Kidney (tissue), 14 donors: ENCODE measurements around the gene DYNLL2. TPM values are rescaled to one million over a fixed set of nuclear protein-coding genes. Genes with fewer than 3 reads are reported as not detected.
"Not testable (repeated sequence)": the region's sequence is repeated elsewhere in the genome, so short reads cannot be mapped to it uniquely, and the experiment has no call there.

ENCODE experiments used
- DNase-seq, 5 donors: peaks; one replicate each; pipeline ENCODE4 v3.0.0-alpha.2; 2013 to 2020
- FAIRE-seq: peaks from 2 replicates; lab custom pipeline; 2012; peaks lifted over from hg19 to GRCh38; lab: Jason Lieb, UNC
- H3K27ac ChIP-seq, 2 donors: one replicate each; pipeline ENCODE4 v1.7.0; 2013; ENCODE audit warnings: low read depth in 2 of 2, low read length in 2 of 2, inconsistent platforms in 1 of 2
- H3K27me3 ChIP-seq: one replicate; pipeline ENCODE4 v1.7.1; 2013; ENCODE audit warnings: low read length, inconsistent platforms; ENCODE audit not compliant: control insufficient read depth, insufficient read depth
- H3K36me3 ChIP-seq, 3 donors: one replicate each; pipeline versions ENCODE4 v1.7.0 to v1.7.1; 2013; ENCODE audit warnings: low read length in 3 of 3, control low read depth in 1 of 3, inconsistent platforms in 1 of 3; ENCODE audit not compliant: insufficient read depth in 3 of 3, control insufficient read depth in 2 of 3
- H3K4me1 ChIP-seq, 3 donors: one replicate each; pipeline versions ENCODE4 v1.7.0 to v1.7.1; 2013; ENCODE audit warnings: low read length in 3 of 3, inconsistent platforms in 1 of 3, low read depth in 1 of 3; ENCODE audit not compliant: control insufficient read depth in 2 of 3, insufficient read depth in 2 of 3
- H3K4me3 ChIP-seq, 3 donors: one replicate each; pipeline versions ENCODE4 v1.7.0 to v1.8.1; 2013; ENCODE audit warnings: low read length in 3 of 3, control low read depth in 1 of 3, inconsistent platforms in 1 of 3
- H3K9ac ChIP-seq, 3 donors: one replicate each; pipeline versions ENCODE4 v1.7.0 to v1.7.1; 2013; ENCODE audit warnings: low read length in 3 of 3, control low read depth in 1 of 3, inconsistent platforms in 1 of 3
- H3K9me3 ChIP-seq, 3 donors: one replicate each; pipeline versions ENCODE4 v1.7.0 to v1.7.1; 2013; ENCODE audit warnings: low read length in 3 of 3, control low read depth in 1 of 3, inconsistent platforms in 1 of 3; ENCODE audit not compliant: control insufficient read depth in 2 of 3, insufficient read depth in 1 of 3
- intact Hi-C: fragments of 100-400 bp; cut with DNase I; formaldehyde crosslinking; loops from one replicate; pipeline ENCODE4 v1.11.1; 2022
- polyA plus RNA-seq: library from polyadenylated mRNA; stranded (reverse); fragments of 350-450 nt; fragmentation: Illumina TruSeq; extraction: RNeasy Lipid Tissue Mini Kit (QIAGEN cat#74804); gene quantifications from one replicate; pipeline ENCODE4 v1.2.3, GENCODE V29; 2014; ENCODE audit warnings: low read depth, low replicate concordance; ENCODE audit not compliant: insufficient read depth
- total RNA-seq: library from RNA; stranded (reverse); fragmentation: NEBNext Ultra II Directional; extraction: Animal tissue kit (Norgen Biotek cat#: 25700); gene quantifications from one replicate; pipeline ENCODE4 v1.2.1, GENCODE V29; 2021
- TF ChIP-seq, protein P1 (sequence below): IDR thresholded peaks from 3 replicates; pipeline ENCODE4 v1.5.1; 2012; ENCODE audit warnings: mild to moderate bottlenecking, moderate library complexity, borderline replicate concordance; ENCODE audit not compliant: insufficient read depth; ENCODE audit errors: extremely low read depth
- donor health status: control.
- donor health status: control.
- donor health status: control.
- donor health status: control.
- donor health status: control.
- donor health status: DM: yes; HTN: yes; CAD: no.
- donor health status: Normal renal cell carcinoma (clear cell type).

DYNLL2 gene
- total and polyA plus RNA-seq, 2 donors from 2014 or later: 43.2 to 59.7 TPM

DNA sequence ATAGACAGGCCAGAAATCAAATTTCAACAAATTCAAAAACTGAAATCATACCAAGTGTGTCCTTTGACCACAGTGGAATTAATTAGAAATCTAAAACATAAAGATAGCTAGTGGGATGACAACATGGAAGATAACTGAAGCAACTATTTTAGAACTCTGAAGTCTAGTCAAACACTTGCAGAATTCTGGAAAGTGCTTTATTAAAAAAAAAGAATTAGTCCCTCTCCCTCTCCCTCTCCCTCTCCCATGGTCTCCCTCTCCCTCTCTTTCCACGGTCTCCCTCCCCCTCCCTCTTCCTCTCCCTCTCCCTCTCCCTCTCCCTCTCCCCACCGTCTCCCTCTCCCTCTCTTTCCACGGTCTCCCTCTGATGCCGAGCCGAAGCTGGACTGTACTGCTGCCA is 58.3 kb downstream of the DYNLL2 start:
- intact Hi-C loops: no loop called here
- no peak for FAIRE-seq

DNA sequence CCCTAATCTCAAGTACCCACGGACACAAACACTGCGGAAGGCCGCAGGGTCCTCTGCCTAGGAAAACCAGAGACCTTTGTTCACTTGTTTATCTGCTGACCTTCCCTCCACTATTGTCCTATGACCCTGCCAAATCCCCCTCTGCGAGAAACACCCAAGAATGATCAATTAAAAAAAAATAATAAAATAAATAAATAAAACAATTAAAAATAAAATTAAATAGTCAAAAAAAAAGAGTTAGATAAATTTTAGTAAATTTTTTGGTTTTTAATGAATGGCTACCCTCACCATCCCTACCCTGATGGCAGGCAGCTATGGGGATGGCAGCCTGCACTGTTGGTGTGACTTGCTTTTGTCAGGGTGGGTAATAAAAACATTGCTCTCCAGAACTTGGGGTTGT is 60.1 kb downstream of the DYNLL2 start:
- H3K27ac ChIP-seq, H3K4me1 ChIP-seq, intact Hi-C loops, DNase-seq, H3K4me3 ChIP-seq, FAIRE-seq, H3K9ac ChIP-seq, H3K36me3 ChIP-seq, H3K27me3 ChIP-seq: not testable (repeated sequence)
- H3K9me3 ChIP-seq: peaks cover 0 to 20% (median 13%) of the 10 kb centered on the region in 3 donors

More for the DNA sequence above, 58.3 kb downstream of the DYNLL2 start:
- TF ChIP-seq, protein P1, sequence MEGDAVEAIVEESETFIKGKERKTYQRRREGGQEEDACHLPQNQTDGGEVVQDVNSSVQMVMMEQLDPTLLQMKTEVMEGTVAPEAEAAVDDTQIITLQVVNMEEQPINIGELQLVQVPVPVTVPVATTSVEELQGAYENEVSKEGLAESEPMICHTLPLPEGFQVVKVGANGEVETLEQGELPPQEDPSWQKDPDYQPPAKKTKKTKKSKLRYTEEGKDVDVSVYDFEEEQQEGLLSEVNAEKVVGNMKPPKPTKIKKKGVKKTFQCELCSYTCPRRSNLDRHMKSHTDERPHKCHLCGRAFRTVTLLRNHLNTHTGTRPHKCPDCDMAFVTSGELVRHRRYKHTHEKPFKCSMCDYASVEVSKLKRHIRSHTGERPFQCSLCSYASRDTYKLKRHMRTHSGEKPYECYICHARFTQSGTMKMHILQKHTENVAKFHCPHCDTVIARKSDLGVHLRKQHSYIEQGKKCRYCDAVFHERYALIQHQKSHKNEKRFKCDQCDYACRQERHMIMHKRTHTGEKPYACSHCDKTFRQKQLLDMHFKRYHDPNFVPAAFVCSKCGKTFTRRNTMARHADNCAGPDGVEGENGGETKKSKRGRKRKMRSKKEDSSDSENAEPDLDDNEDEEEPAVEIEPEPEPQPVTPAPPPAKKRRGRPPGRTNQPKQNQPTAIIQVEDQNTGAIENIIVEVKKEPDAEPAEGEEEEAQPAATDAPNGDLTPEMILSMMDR: no peak
- Histone ChIP-seq H3K27ac (no peak overlapping the region), H3K9ac (no peak overlapping the region), H3K9me3 (peaks cover 0 to 20% (median 13%) of the 10 kb centered on the region in 3 donors), H3K27me3 (no peaks in the 10 kb centered on the region), H3K4me1 (no peaks in the 10 kb centered on the region), H3K36me3 (no peaks in the 10 kb centered on the region), H3K4me3 (no peak overlapping the region)
- DNase-seq: no peak

DNA sequence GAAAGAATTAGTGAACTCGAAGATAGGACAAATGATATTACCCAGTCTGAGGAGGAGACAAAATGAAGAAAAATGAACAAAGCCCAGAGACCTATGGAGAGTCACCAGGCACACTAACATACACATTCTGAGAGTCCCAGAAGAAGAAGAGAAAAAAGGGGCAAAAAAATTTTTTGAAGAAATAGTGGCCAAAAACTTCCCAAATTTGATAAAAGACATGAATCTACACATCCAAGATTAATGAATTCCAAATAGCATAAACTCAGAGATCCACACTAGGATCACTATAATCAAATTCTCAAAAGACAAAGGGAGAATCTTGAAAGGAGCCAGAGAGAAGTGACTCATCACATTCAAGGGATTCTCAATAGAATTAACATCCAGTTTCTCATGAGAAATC is 61.6 kb downstream of the DYNLL2 start:
- Histone ChIP-seq H3K4me3 (no peak overlapping the region), H3K9ac (no peak overlapping the region), H3K36me3 (no peaks in the 10 kb centered on the region), H3K9me3 (peaks cover 0 to 20% (median 13%) of the 10 kb centered on the region in 3 donors), H3K4me1 (no peaks in the 10 kb centered on the region), H3K27ac (no peak overlapping the region), H3K27me3 (peaks cover 5% of the 10 kb centered on the region)
- DNase-seq (no peak), FAIRE-seq (no peak)
- intact Hi-C loops: no loop called here
- TF ChIP-seq, protein P1: no peak

Other genes with a start within 250 kb of the DYNLL2 start
- gene MRPS23, start 233.4 kb upstream of the DYNLL2 start, total RNA-seq: 40.2 TPM
- 75.3 TPM for gene MRPS23, start 233.4 kb upstream of the DYNLL2 start, polyA plus RNA-seq
- 52.3 TPM for gene CUEDC1, start 128.0 kb upstream of the DYNLL2 start, total RNA-seq
- 33.0 TPM for gene CUEDC1, start 128.0 kb upstream of the DYNLL2 start, polyA plus RNA-seq
- gene VEZF1, start 95.2 kb upstream of the DYNLL2 start, total RNA-seq: 92.5 TPM
- 26.0 TPM for gene VEZF1, start 95.2 kb upstream of the DYNLL2 start, polyA plus RNA-seq
- 177 TPM for gene SRSF1, start 76.2 kb upstream of the DYNLL2 start, total RNA-seq
- gene SRSF1, start 76.2 kb upstream of the DYNLL2 start, polyA plus RNA-seq: 69.8 TPM
- gene OR4D1, start 65.0 kb downstream of the DYNLL2 start, total RNA-seq: 0.06 TPM
- gene OR4D1, start 65.0 kb downstream of the DYNLL2 start, polyA plus RNA-seq: not detected
- not detected for gene OR4D2, start 83.6 kb downstream of the DYNLL2 start, total RNA-seq
- not detected for gene OR4D2, start 83.6 kb downstream of the DYNLL2 start, polyA plus RNA-seq
- 0.19 TPM for gene EPX, start 109.3 kb downstream of the DYNLL2 start, total RNA-seq
- gene EPX, start 109.3 kb downstream of the DYNLL2 start, polyA plus RNA-seq: not detected
- 25.6 TPM for gene MKS1, start 135.8 kb downstream of the DYNLL2 start, total RNA-seq
- 17.2 TPM for gene MKS1, start 135.8 kb downstream of the DYNLL2 start, polyA plus RNA-seq
- not detected for gene LPO, start 155.2 kb downstream of the DYNLL2 start, total RNA-seq
- not detected for gene LPO, start 155.2 kb downstream of the DYNLL2 start, polyA plus RNA-seq
- gene MPO, start 197.5 kb downstream of the DYNLL2 start, total RNA-seq: 0.47 TPM
- gene MPO, start 197.5 kb downstream of the DYNLL2 start, polyA plus RNA-seq: not detected
- 30.6 TPM for gene TSPOAP1, start 245.4 kb downstream of the DYNLL2 start, total RNA-seq
- gene TSPOAP1, start 245.4 kb downstream of the DYNLL2 start, polyA plus RNA-seq: 12.5 TPM